ENCODE measurements around the gene TPCN1. TPM values are rescaled to one million over a fixed set of nuclear protein-coding genes. Genes with fewer than 3 reads are reported as not detected.

Gene TPCN1
- total RNA-seq, 1 experiment from 2014 or later = 91.1 TPM

- Mint-ChIP-seq H3K27me3 (ENCODE audit: unreplicated experiment) (no peaks in the 10 kb centered on the region), H3K9me3 (ENCODE audit: low read depth, unreplicated experiment) (no peaks in the 10 kb centered on the region), H3K4me3 (ENCODE audit: low read depth, unreplicated experiment) (no peak overlapping the region), H3K4me1 (ENCODE audit: low read depth, unreplicated experiment) (no peaks in the 10 kb centered on the region), H3K36me3 (ENCODE audit: insufficient read depth, unreplicated experiment) (peaks cover 24% of the 10 kb centered on the region), H3K27ac (ENCODE audit: unreplicated experiment) (no peak overlapping the region)
- CTCF ChIA-PET = interaction anchor here (0.7 kb wide), 1 partner anchor 932 kb away, joined by 9 read pairs; no protein-coding TSS in a partner anchor
- TF ChIP-seq, protein P1, sequence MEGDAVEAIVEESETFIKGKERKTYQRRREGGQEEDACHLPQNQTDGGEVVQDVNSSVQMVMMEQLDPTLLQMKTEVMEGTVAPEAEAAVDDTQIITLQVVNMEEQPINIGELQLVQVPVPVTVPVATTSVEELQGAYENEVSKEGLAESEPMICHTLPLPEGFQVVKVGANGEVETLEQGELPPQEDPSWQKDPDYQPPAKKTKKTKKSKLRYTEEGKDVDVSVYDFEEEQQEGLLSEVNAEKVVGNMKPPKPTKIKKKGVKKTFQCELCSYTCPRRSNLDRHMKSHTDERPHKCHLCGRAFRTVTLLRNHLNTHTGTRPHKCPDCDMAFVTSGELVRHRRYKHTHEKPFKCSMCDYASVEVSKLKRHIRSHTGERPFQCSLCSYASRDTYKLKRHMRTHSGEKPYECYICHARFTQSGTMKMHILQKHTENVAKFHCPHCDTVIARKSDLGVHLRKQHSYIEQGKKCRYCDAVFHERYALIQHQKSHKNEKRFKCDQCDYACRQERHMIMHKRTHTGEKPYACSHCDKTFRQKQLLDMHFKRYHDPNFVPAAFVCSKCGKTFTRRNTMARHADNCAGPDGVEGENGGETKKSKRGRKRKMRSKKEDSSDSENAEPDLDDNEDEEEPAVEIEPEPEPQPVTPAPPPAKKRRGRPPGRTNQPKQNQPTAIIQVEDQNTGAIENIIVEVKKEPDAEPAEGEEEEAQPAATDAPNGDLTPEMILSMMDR (IDR thresholded peaks at IDR 0.05; ENCODE audit: unreplicated experiment) = no peak
- intact Hi-C loops (cut with micrococcal nuclease; ENCODE audit: unreplicated experiment) = no loop called here
- DNase-seq = no peak
- no TSS peak for BruUV-seq (replicated peaks)
Measured at GRCh38 chr12:113291586-113291985, 70.3 kb downstream of the TPCN1 start.

- no TSS peak for BruUV-seq (replicated peaks)
- Mint-ChIP-seq H3K9me3 (ENCODE audit: low read depth, unreplicated experiment) (no peaks in the 10 kb centered on the region), H3K36me3 (ENCODE audit: insufficient read depth, unreplicated experiment) (peaks cover 23% of the 10 kb centered on the region), H3K27me3 (ENCODE audit: unreplicated experiment) (no peaks in the 10 kb centered on the region), H3K4me1 (ENCODE audit: low read depth, unreplicated experiment) (no peaks in the 10 kb centered on the region), H3K4me3 (ENCODE audit: low read depth, unreplicated experiment) (no peak overlapping the region), H3K27ac (ENCODE audit: unreplicated experiment) (no peak overlapping the region)
- DNase-seq = no peak
- CTCF ChIA-PET = interaction anchor here (0.7 kb wide), 1 partner anchor 933 kb away, joined by 9 read pairs; no protein-coding TSS in a partner anchor
- intact Hi-C loops (cut with micrococcal nuclease; ENCODE audit: unreplicated experiment) = no loop called here
- TF ChIP-seq, protein P1 (IDR thresholded peaks at IDR 0.05; ENCODE audit: unreplicated experiment) = no peak
Measured at GRCh38 chr12:113292091-113292490, 70.8 kb downstream of the TPCN1 start.

GRCh38 chr12:113292547-113292946 lies 71.3 kb downstream of the TPCN1 start:
- no TSS peak for BruUV-seq (replicated peaks)
- H3K27me3 Mint-ChIP-seq (ENCODE audit: unreplicated experiment) = no peaks in the 10 kb centered on the region
- no peak for DNase-seq
- no peaks in the 10 kb centered on the region for H3K4me1 Mint-ChIP-seq (ENCODE audit: low read depth, unreplicated experiment)
- TF ChIP-seq, protein P1 (IDR thresholded peaks at IDR 0.05; ENCODE audit: unreplicated experiment) = no peak
- no peaks in the 10 kb centered on the region for H3K9me3 Mint-ChIP-seq (ENCODE audit: low read depth, unreplicated experiment)
- H3K27ac Mint-ChIP-seq (ENCODE audit: unreplicated experiment) = no peak overlapping the region
- peaks cover 23% of the 10 kb centered on the region for H3K36me3 Mint-ChIP-seq (ENCODE audit: insufficient read depth, unreplicated experiment)
- CTCF ChIA-PET = no interaction called here
- intact Hi-C loops (cut with micrococcal nuclease; ENCODE audit: unreplicated experiment) = no loop called here
- no peak overlapping the region for H3K4me3 Mint-ChIP-seq (ENCODE audit: low read depth, unreplicated experiment)

DNA sequence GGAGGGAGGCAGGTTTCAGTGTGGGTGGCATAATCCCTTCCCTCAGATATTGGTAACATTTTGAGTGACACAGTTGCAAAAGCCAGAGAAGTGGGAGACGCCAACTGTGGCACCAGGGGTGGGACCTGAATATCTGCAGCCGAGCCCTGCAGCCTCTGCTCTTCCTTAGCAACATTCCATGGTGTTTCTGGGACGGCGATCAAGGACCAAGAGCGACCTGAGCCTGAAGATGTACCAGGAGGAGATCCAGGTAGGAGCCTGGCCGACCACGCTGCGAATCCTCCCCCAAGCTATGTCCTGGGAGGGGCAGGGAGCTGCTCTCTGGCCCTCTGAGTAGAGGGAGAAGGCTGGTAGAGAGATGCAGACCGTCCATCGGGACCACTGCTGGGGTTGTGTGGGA lies 71.8 kb downstream of the TPCN1 start:
- TF ChIP-seq, protein P1 (IDR thresholded peaks at IDR 0.05; ENCODE audit: unreplicated experiment) = no peak
- H3K4me1 Mint-ChIP-seq (ENCODE audit: low read depth, unreplicated experiment) = no peaks in the 10 kb centered on the region
- BruUV-seq (replicated peaks) = no TSS peak
- no peak overlapping the region for H3K27ac Mint-ChIP-seq (ENCODE audit: unreplicated experiment)
- peaks cover 23% of the 10 kb centered on the region for H3K36me3 Mint-ChIP-seq (ENCODE audit: insufficient read depth, unreplicated experiment)
- DNase-seq = no peak
- no peaks in the 10 kb centered on the region for H3K27me3 Mint-ChIP-seq (ENCODE audit: unreplicated experiment)
- H3K4me3 Mint-ChIP-seq (ENCODE audit: low read depth, unreplicated experiment) = no peak overlapping the region
- intact Hi-C loops (cut with micrococcal nuclease; ENCODE audit: unreplicated experiment) = no loop called here
- H3K9me3 Mint-ChIP-seq (ENCODE audit: low read depth, unreplicated experiment) = no peaks in the 10 kb centered on the region
- CTCF ChIA-PET = interaction anchor here (0.6 kb wide), 1 partner anchor 98 kb away, joined by 5 read pairs; no protein-coding TSS in a partner anchor
